WI38 (cell line): ENCODE data around the gene C4BPA.

Experiments used
- H3K4me3 ChIP-seq: 2 replicates; pipeline ENCODE4 v1.5.1; 2011; ENCODE audit warnings: low read depth, mild to moderate bottlenecking, control low read depth, low read length
- CTCF ChIP-seq: IDR thresholded peaks from 2 replicates; pipeline ENCODE4 v1.5.1; 2012; ENCODE audit warnings: low read depth, mild to moderate bottlenecking, control low read depth, low read length

Gene C4BPA

GRCh38 chr1:207059881-207060280, 44.2 kb upstream of the C4BPA start:
- no peak for TF ChIP-seq CTCF
- H3K4me3 ChIP-seq: no peak overlapping the region

- no peak for TF ChIP-seq CTCF
- H3K4me3 ChIP-seq: no peak overlapping the region
Observed at GRCh38 chr1:207060596-207060995, 43.4 kb upstream of the C4BPA start.

- H3K4me3 ChIP-seq: no peak overlapping the region
- TF ChIP-seq CTCF: no peak
Observed at GRCh38 chr1:207062058-207062457, 42.0 kb upstream of the C4BPA start.

- TF ChIP-seq CTCF: no peak
- no peak overlapping the region for H3K4me3 ChIP-seq
Observed at GRCh38 chr1:207063014-207063413, 41.0 kb upstream of the C4BPA start.

GRCh38 chr1:207064561-207064960, 39.5 kb upstream of the C4BPA start:
- no peak for TF ChIP-seq CTCF
- H3K4me3 ChIP-seq: no peak overlapping the region

- no peak overlapping the region for H3K4me3 ChIP-seq
- no peak for TF ChIP-seq CTCF
Observed at GRCh38 chr1:207067185-207067584, 36.8 kb upstream of the C4BPA start.

- TF ChIP-seq CTCF: no peak
Observed at GRCh38 chr1:207067665-207068064, 36.4 kb upstream of the C4BPA start.

More at GRCh38 chr1:207067665-207068064, 36.4 kb upstream of the C4BPA start:
- no peak overlapping the region for H3K4me3 ChIP-seq
